Measurements from ENCODE around the gene MAZ.

- TF ChIP-seq CTCF (conservative IDR thresholded peaks at IDR 0.05; ENCODE audit: low read length) = 0 out of 2 replicates have a peak, but pooled peaks have one; percentile 25
- TF ChIP-seq EZH2phosphoT487 (IDR thresholded peaks at IDR 0.05; ENCODE audit: borderline replicate concordance) = no peak
Measured at GRCh38 chr16:29816694-29817441, 10.5 kb downstream of the MAZ start.

Data from Loucy (cell line).